GM12891 (cell line): ENCODE measurements around the gene TCF20.
A peak's percentile ranks its signal among the peaks of the same experiment; 100 is the strongest.

ENCODE experiments used
- DNase-seq: peaks from one replicate; pipeline ENCODE4 v3.0.0; 2011; ENCODE audit warnings: low spot score; ENCODE audit not compliant: insufficient read length
- FAIRE-seq: peaks from 2 replicates; lab custom pipeline; 2011; peaks lifted over from hg19 to GRCh38; lab: Jason Lieb, UNC
- PAX5 ChIP-seq: IDR thresholded peaks from 2 replicates; pipeline ENCODE4 v1.6.1; 2011; ENCODE audit warnings: low read length, moderate library complexity, mild to moderate bottlenecking; ENCODE audit not compliant: insufficient read depth, severe bottlenecking
- POLR2A ChIP-seq: IDR thresholded peaks from 2 replicates; pipeline ENCODE4 v1.6.1; 2011; ENCODE audit warnings: low read depth, low read length, control low read depth
- POLR2AphosphoS5 ChIP-seq: IDR thresholded peaks from 2 replicates; pipeline ENCODE4 v1.6.1; 2011; ENCODE audit warnings: low read depth, low read length, control low read depth
- POU2F2 ChIP-seq: IDR thresholded peaks from 2 replicates; pipeline ENCODE4 v1.6.1; 2011; ENCODE audit warnings: low read depth, mild to moderate bottlenecking, control low read depth, low read length, moderate library complexity
- SPI1 ChIP-seq: IDR thresholded peaks from 2 replicates; pipeline ENCODE4 v1.6.1; 2011; ENCODE audit warnings: low read depth, low read length, control low read depth
- TAF1 ChIP-seq: IDR thresholded peaks from 2 replicates; pipeline ENCODE4 v1.6.1; 2011; ENCODE audit warnings: low read depth, low read length, control low read depth

Gene TCF20

DNA sequence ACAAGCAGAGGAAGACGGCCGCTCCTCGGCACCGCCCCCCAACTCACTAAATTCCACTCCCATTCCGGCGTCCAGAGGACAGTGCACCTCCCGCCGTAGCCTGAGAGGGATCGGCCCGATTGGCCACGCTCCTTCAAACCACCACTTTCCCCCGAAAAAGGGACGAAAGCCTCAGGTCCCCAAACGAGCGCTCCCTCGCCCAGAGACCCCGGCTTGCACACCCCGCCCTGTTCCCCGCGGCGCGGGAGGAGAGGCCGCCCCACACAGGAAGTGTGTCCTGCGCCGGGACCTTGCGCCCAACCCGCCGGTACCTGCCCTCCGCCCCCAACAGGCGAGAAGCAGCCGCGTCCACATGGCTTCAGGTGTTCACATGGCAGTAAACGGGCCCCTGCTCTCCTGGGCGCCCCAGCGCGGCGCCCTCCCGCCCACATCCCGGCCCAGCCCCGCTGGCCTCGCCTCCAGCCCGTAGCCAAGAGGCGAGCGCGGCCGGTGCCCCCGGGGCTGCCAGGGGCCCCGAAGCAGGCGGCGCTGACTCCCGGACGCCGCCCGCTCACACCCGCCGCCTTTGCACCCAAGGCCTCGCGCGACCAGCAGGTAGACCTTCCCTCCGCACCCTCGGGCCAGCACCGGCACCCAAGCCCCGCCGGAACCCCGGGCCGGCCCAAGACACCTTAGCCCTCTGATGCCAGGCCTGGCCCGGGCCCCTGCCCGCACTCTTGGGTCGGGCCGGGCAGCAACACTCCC, 849 bp downstream of the TCF20 start:
- peak; percentile 73 for FAIRE-seq
- peak; percentile 83 for DNase-seq
- no peak for TF ChIP-seq POLR2A
- 0 out of 2 replicates have a peak, but pooled peaks have one; percentile 13 for TF ChIP-seq SPI1
- no peak for TF ChIP-seq POU2F2
- TF ChIP-seq TAF1, result peak; percentile 58; the same call in 1 of the 2 replicates
- no peak for TF ChIP-seq PAX5
- 0 out of 2 replicates have a peak, but pooled peaks have one; percentile 25 for TF ChIP-seq POLR2AphosphoS5

DNA sequence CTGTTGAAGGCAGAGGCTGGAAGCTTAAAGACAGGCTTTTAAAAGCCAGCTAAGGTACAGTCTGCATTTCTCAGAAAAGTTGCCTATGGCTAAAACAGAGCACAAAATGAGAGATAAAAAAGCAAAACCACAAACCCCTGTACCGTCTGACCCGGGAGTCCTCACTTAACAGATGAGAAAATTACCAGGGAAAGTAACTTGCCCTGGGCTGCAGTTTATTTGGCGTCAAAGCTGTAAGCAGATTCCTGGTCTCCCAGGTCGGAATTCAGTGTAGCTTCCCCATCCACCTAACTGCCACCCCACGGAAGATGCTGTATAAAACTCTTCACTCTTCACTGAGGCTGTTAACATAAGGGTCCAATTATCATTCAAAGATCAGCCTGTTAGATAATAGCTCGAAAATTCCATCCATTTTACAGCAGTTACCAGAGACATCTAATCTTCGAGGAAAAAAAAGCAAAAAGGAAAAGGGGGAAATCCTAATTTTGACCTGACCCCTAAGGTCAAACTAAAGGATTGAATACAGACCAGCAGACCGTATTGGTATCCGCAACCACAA, 1.5 kb downstream of the TCF20 start:
- FAIRE-seq (no peak), DNase-seq (no peak)
- TF ChIP-seq POLR2A (no peak), TAF1 (no peak), SPI1 (no peak), POU2F2 (no peak), PAX5 (no peak)

DNA sequence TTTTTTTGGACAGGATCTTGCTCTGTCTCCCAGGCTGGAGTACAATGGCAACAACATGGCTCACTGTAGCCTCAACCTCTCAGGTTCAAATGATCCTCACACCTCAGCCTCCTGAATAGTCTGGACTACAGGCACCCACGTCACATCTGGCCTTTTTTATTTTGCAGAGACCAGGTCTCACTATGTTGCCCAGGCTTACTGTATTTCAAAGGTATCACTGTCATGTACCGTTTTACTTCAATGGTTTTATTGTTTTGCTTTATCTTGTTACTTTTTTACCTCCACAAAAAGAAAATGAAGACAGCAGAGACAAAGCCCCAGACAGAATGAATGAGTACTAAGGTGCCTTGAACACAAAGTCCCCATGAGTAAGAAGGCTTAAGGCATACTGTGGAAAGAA, 5.1 kb downstream of the TCF20 start:
- FAIRE-seq, result no peak
- TF ChIP-seq POLR2A (no peak), PAX5 (no peak), TAF1 (no peak), POU2F2 (no peak), SPI1 (no peak), POLR2AphosphoS5 (no peak)
- no peak for DNase-seq

DNA sequence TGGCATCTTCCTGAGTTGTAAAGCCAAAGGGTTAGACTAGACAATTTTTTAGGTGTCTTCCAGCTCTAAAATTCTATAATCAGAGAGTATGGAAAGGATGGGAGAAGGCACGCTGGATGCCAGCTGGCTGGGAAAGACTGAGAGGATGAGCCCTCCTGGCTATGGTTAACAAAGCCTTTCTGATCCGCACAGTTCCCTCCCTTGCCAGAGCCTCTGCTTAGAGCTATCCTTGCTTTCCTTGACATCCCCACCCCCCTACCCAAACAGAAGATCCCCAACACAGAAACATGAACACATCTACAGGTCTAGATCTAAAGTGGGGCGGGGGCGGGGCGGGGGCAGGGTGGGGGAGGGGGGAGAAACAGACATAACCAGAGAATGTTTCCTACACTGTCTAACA, 6.5 kb downstream of the TCF20 start:
- TF ChIP-seq PAX5 (no peak), POU2F2 (no peak), POLR2A (no peak), SPI1 (no peak), TAF1 (no peak), POLR2AphosphoS5 (no peak)
- FAIRE-seq (no peak), DNase-seq (no peak)

DNA sequence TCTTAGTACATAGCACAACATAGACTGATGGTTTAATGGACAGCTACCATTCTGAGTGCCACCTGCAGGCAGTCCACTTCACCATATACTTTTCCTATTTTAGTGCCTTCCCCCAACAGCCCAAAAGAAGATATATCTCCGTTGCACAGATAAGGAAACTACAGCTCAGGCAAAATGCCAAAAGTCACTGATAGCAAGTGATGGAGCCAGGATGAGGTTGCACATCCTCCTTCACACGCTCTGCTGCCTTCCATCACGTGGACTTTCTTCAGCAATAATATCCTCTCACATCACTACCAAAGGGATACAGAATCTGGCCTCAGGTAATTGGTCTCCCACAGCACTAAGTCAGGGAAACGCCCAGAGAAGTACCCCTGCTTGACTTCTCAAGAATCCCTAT, 7.5 kb downstream of the TCF20 start:
- FAIRE-seq, result peak; percentile 80
- no peak for DNase-seq
- TF ChIP-seq POLR2A (no peak), SPI1 (0 out of 2 replicates have a peak, but pooled peaks have one; percentile 25), POU2F2 (no peak), POLR2AphosphoS5 (no peak), TAF1 (no peak), PAX5 (peak; percentile 59)

DNA sequence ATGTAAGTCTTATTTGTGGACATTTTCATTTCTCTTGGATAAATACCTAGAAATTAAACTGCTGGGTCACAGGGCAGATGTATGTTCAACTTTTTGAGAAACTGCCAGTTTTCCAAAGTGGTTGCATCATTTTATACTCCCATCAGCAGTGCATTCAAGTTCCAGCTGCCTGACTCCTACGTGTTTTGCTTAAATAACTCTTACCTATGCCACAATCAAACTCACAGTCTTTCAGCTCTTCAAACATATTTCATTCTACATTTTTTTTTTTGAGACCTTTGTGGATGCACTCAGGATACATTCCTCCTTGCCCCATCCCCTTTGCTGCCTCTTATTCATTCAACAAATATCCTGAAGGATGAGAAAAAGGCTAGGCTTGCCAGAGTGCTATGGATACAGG, 9.2 kb downstream of the TCF20 start:
- DNase-seq (no peak), FAIRE-seq (no peak)
- no peak for TF ChIP-seq POLR2A
- TF ChIP-seq PAX5, result no peak
- TF ChIP-seq TAF1, result no peak
- no peak for TF ChIP-seq POLR2AphosphoS5
- TF ChIP-seq SPI1, result no peak
- no peak for TF ChIP-seq POU2F2

DNA sequence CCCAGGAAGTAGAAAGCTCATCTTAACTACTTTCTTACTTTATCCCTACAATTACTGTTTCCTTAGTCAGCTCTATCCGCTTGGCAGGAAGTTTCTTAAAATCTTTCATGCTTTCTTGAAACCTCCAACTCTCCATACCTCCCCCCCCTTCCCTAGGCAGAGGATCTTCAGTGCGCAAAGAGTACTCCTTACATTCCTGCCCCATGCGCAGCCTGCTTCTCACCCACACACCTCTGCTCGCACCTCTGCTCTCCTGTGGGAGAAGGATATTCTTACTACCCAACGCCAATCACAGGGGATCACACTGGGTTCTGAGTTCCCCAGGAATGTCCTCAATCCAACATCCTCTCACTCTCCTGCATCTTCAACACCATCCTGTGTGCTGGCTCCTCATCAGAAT, 12.3 kb downstream of the TCF20 start:
- TF ChIP-seq PAX5 (no peak), POLR2AphosphoS5 (no peak), SPI1 (no peak), POU2F2 (no peak), TAF1 (no peak), POLR2A (no peak)
- DNase-seq (no peak), FAIRE-seq (no peak)

DNA sequence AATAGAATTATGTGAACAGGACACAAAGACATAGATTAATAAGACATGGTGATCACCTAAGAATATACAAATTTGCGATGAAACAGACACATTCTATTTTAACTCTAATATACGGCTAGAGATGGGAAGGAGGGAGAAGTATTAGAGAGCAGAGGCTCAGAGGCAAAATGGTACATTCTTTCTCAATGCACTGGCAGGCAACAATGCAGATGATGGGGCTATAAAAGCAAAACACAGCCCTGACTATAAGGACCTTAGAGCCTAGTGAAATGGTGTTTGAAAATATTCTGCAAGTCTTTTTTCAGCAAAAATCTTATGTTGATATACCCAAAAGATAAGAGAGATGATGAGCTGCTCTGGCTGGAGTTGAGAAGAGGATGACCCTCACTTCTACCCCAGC, 13.1 kb downstream of the TCF20 start:
- DNase-seq (no peak), FAIRE-seq (no peak)
- no peak for TF ChIP-seq SPI1

DNA sequence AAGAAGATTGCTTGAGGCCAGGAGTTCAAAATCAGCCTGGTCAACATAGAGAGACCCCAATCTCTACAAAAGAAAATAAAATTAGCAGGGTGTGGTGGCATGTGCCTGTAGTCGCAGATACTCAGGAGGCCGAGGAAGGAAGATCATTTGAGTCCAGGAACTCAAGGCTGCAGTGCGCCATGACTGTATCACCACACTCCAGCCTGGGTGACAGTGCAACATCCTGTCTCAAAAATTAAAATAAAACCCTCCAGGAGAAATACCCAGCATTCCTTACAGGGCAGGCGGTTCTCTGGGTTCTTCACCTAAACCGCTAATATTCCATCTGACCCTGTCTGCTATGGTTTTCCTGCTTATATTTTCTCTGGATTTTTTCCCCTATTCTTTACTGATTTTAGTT, 13.5 kb downstream of the TCF20 start:
- no peak for TF ChIP-seq SPI1
- no peak for TF ChIP-seq POU2F2
- TF ChIP-seq POLR2A, result no peak
- no peak for TF ChIP-seq TAF1
- TF ChIP-seq POLR2AphosphoS5, result no peak
- DNase-seq (no peak), FAIRE-seq (no peak)
